GM18526 (cell line): ENCODE measurements around the gene WNK2.

ENCODE experiments used
- POLR2A ChIP-seq: IDR thresholded peaks from 3 replicates; pipeline ENCODE4 v1.6.1; 2011; ENCODE audit not compliant: insufficient read length; ENCODE audit errors: extremely low read depth

Gene WNK2

GRCh38 chr9:93255994-93256877 is 72.3 kb downstream of the WNK2 start:
- TF ChIP-seq POLR2A: no peak

- no peak for TF ChIP-seq POLR2A
These were observed 73.2 kb downstream of the WNK2 start for GRCh38 chr9:93256878-93257807.

- TF ChIP-seq POLR2A: no peak
These were observed 73.9 kb downstream of the WNK2 start for GRCh38 chr9:93257808-93258331.

GRCh38 chr9:93258419-93258817 is 74.5 kb downstream of the WNK2 start:
- no peak for TF ChIP-seq POLR2A

- TF ChIP-seq POLR2A: no peak
These were observed 75.0 kb downstream of the WNK2 start for GRCh38 chr9:93258818-93259489.

GRCh38 chr9:93259490-93260262 is 75.7 kb downstream of the WNK2 start:
- TF ChIP-seq POLR2A: no peak

- no peak for TF ChIP-seq POLR2A
These were observed 76.5 kb downstream of the WNK2 start for GRCh38 chr9:93260263-93261066.

GRCh38 chr9:93261281-93261680 is 77.3 kb downstream of the WNK2 start:
- TF ChIP-seq POLR2A: no peak

GRCh38 chr9:93261735-93262523 is 78.0 kb downstream of the WNK2 start:
- TF ChIP-seq POLR2A: no peak

- no peak for TF ChIP-seq POLR2A
These were observed 78.8 kb downstream of the WNK2 start for GRCh38 chr9:93262537-93263310.

GRCh38 chr9:93263334-93264229 is 79.6 kb downstream of the WNK2 start:
- no peak for TF ChIP-seq POLR2A
